ACHN (cell line): ENCODE measurements around the gene TCP11.
"Not testable (repeated sequence)": the region's sequence is repeated elsewhere in the genome, so short reads cannot be mapped to it uniquely, and the experiment has no call there.

Source experiments
- DNase-seq: peaks from one replicate; pipeline ENCODE4 v3.0.0-alpha.2; 2015
- in situ Hi-C: cut with HindIII; loops from 2 replicates; pipeline ENCODE4 v1.10.0; 2017; ENCODE audit warnings: low sequenced_read_pairs, low pct_ligation_motif_present, low pct_unique_long_range_greater_than_20kb

TCP11 gene

DNA sequence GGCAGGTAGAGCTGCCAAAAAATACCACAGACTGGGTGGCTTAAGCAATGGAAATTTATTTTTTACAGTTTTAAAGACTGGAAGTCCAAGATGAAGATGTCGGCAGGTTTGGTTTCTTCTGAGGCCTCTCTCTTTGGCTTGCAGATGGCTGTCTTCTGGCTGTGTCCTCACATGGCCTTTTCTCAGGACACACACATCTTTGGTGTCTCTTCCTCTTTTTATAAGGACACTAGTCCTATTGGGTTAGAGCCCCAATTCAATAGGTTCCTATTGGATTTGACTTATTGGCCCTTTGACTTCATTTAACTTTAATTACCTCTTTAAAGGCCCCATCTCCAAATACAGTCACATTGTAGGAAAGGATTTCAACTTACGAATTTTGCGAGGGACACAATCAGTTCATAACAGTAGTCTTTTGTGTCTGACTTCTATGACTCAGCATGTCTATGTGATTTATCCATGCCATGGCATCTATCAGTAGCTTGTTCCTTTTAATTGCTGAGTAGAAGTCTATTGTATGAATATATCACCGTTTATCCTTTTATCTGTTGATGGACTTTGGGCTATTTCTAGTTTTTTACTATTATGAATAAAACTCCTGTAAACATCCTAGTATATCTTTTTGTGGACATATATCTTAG, 11.0 kb upstream of the TCP11 start:
- DNase-seq: no peak
- in situ Hi-C loops: no loop called here

DNA sequence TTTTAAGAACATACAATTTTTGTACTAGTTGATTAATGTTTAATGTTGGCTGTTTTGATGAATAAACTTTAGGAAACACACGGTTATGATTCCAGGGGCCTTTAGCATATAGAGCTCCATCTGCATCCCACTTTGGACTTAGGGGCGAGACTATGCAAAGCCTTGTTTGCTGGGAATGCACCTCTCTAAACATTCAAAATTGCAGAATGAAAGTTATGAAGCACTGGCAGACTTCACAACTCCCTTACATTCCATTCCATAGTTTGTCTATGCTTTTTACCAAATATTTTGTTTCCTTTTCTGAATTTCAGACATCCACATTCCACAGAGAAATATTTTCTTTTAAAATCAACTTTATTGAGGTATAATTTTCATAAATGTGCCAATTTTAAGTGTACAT, 10.3 kb upstream of the TCP11 start:
- in situ Hi-C loops: no loop called here
- DNase-seq: no peak

DNA sequence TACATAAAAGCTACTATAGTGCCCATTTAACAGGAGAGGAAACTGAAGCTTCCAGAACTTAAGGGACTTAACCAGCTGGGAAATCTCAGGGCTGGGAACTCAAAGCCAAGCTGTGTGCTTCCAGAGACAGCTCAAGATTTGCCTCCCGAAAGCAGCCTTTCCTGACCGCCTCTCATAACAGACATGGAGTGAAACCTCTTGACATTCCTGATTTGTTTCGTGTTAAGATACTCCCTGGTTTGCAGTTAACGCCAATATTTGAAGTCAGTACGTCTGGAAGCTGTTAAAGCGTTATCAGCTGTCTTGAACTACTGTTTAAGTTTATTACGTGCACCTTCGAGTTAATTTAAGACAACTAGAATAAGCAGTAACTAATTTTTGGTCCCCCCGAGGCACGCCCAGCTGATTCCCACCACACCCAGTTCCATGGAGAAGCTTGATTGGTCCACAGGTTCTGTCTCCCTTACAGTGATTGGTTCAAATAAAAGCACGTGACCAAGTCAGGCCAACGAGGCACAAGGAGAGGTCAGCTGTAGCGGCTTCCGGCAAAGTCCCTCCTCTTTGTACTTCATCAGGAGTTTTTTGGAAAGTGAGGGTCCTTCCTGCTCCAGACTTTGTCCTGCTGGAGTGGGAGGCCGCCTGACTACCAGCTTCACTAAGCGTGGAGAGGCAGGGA, 8.9 kb upstream of the TCP11 start:
- no peak for DNase-seq
- in situ Hi-C loops: no loop called here

DNA sequence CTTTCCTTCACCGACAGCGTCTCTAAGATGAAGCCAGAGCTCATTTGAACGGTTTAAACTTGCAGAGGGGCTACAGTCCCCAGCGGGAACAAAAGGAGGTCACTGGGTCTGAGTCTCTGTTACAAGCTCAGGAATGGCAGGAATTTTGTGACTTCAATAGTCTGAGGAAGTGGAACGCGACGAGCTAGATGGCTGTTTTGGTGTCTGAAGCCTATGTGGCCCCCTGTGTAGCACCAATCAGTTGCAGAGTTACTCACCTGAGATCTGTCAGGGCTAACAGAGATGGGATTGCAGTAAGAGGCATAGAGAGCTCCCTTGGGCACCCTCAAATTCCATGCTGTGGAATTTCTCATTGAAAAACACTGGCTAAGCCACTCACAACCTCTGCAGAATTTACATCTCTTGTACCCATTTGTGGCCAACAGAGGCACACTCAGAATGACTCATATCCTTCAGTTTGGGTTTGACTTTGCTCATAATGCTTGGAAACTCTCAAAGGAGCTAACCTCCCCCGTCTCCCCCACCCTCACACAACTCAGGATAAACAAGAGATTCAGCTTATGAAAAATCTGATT, 7.1 kb upstream of the TCP11 start:
- no peak for DNase-seq
- in situ Hi-C loops: no loop called here

DNA sequence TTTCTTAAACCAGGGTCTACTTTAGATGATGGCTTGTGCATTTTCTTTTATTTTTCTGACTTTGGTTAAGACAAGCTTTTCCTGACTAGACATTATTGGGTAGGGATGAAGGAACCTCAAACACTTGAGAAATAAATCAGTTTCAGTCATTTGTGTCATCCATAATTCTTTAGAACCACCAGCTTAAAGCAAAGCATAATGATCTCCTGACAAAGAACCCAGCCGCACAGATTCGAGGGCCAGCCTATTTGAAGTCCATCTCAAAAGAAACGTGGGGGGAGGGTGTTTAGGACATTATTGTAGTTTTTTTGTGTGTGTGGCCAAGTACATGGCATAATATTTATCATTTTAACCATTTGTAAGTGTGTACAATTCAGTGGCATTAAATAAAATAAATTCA, 6.3 kb upstream of the TCP11 start:
- in situ Hi-C loops: no loop called here
- no peak for DNase-seq

DNA sequence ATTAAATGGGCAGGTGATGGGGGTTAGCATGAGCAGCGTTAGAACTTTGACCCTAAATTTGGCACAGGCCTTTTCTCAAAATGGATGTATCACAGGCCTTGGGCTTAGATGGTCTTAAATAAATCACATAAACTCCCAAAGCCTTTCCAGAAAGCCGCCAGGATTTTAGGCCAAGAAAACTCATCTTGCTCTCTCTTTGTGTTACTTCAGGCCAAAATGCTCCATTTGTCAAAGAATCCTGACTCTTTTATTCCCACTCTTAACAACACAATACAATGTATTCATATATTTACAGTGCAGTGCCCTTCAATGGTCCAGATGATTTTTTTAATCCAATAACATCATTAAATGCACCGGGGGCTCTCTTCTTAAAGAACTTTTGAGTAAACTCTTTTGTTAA, 5.9 kb upstream of the TCP11 start:
- in situ Hi-C loops: no loop called here
- DNase-seq: no peak

DNA sequence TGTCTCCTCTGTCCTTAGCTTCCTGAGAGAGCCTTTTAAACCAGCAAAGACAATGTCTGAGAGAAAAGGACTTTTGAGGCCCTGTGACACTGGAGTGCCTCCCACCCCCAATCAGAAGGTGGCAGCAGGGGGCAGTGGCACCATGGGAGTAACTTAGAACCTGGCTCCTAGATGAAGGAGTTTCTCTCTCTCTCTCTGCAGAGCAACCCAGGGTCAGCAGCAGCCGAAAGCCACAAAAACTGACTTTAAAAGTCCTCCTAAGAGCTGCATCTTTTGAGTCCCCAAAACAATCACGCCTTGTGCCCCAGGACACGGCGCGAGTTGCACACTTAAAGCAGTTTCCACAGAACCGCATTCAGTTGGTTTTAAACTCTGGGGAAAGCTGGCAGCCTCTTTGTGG, 5.3 kb upstream of the TCP11 start:
- peak; percentile 43 for DNase-seq
- in situ Hi-C loops: no loop called here

DNA sequence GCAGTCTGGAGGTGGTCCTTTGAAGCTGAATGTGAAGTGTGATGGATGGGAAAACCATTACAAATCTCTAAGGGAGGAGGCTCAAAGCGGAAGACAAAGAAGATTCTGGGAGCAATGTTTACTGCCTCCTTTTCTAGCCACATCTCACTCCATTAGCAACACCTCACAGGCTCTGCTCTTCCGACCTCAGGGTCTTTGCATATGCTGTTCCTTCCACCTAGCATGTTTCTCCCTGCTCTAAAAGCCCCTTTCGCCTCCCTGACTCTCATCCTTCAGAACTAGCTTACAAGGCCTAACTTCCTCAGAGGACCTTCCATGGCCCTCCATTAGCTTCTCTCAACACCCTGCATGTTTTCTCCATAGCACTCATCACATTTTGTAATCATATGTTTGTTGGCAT, 4.6 kb upstream of the TCP11 start:
- in situ Hi-C loops: no loop called here
- no peak for DNase-seq

DNA sequence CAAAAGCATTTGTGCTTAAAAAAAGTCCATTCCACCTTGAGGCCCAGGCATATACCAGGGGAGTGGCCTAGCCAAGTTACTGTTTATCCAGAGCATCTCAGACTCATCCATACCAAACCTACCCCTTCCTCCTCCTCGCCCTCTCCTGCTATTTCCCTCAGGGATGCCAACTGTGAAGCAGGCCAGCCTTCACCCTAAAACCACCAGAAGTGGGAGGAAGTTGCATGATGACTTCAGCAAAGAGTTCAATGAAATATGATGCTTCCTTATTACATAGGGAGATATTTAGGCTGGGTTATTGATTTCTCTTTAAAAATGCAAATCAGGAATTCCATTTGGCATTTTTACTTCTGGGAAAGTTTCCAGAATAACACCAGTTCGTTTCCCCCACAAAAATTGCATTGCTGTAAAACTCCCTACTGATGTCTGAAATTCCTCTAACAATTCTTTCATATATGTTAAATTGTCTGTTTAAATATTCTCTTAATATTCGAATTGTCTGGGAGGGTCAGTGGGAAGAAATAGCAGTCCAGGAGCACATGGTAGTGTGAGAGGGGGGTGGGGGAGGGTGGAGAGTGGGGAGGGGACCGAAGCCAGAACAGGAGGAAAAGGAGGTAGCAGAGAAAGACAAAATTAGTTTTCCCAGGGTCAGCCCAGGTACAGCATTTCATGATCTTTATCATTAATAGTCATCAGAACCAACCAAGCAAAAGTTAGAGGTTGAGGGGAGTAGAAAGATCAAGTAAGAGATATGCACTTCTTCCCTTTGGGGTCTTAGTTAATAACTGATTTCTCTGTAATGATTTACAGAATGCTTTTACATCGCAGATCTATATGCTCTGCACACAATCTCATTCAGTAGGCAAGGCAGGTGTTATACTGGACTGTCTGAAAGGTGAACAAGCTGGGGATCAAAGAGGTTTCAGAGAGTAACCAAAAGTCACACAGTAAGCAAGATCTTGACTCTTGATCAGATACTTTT, 1.7 kb upstream of the TCP11 start:
- no peak for DNase-seq
- in situ Hi-C loops: no loop called here

DNA sequence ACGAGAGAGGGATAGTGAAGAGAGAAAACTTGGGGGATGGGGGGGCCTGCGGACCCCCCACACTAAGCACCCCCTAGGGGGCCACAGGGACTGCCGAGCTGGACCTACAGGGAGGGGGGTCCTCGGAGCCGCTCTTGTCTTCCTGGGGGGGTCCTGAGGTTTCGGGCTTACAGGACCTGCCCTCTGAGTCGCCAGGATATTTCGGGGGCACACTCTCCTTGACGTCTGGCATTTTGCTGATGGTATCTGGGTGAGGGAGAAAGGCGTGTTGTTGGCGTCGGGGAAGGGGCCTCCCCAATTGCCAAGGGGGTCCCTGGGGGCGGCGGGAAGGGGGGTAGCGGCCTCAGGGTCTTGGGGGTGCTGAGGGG, 516 bp downstream of the TCP11 start:
- DNase-seq: no peak
- in situ Hi-C loops: no loop called here

DNA sequence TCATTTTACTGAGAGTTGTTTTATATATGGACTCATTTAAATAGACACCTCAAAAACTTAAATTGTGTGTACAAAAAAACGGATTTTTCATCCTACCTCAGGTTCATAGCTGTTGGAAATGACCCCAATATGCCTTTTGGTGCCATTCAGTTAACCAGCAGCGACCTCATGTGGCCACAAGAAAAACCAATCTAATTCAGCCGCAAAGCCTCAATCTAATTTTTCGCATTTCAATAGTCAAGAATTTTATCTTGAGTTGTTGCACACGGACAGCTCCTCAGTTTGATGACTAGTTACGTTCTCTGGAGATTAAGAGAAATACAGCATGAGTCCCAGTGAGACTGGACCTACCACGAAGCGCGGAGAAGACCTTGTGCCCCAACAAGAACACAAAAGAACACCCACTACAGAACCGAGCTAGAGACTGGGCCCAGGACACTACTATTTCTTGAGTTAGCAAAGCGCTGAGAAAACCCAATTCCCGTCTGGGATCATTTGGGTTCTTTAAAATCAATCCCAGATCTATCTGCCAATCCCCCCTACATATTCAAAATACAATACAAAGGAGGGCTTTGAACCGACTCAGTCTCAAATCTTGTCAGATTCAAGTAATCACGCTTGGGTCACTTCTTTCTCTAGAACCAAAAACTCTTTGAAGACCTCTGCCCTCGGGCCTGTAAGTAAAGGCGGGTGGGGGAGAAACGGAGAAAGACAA, 1.1 kb downstream of the TCP11 start:
- in situ Hi-C loops: no loop called here

DNA sequence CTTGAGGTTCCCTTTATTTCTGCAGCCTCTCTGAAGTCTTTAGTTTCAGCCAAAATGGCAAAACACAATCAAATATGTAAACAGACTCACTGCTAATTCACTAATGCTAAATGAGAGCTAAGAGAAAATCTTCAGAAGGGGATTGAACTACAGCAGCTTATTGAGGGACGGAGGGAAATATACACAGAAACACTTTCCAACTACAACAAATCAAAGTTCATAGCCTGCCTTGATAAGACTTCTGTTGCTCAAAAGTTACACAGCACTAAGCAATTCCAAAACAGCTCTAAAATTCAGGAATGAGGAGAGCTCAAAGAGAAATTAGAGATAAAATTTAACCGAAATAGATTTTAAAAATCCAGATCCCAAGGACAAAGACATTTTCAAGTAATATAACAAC, 1.7 kb downstream of the TCP11 start:
- DNase-seq: no peak
- in situ Hi-C loops: no loop called here

More for the DNA sequence above, 1.1 kb downstream of the TCP11 start:
- DNase-seq: peak; percentile 46

DNA sequence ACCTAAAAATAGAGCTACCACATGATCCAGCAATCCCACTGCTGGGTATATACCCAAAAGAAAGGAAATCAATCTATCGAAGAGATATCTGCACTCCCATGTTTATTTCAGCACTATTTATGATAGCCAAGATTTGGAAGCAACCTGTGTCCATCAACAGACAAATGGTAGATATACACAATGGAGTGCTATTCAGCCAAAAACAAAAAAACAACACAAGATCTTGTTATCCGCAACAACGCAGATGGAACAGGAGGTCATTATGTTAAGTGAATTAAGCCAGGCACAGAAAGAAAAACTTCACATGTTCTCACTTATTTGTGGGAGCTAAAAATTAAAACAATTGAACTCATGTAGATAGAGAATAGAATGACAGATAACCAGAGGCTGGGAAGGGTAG, 2.9 kb downstream of the TCP11 start:
- DNase-seq, in situ Hi-C loops: not testable (repeated sequence)

DNA sequence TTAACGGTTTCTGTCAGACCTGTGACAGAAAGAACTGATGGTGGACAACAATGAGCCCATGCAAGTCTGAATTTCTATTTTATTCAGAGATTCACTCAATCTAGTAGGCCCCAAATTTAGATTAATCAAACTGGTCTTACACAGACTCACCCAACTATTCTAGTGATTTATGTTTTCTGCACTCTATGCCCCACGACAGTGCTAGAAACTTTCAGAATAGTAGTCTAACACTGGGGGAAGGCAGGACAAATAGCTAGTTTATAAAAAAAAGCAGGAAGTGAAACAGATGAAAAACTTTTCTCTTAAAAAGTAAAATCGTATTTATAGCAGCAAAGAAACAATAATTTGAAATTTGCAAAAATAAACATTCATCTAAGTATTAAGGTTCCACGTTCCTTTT, 5.0 kb downstream of the TCP11 start:
- in situ Hi-C loops: no loop called here
- no peak for DNase-seq

DNA sequence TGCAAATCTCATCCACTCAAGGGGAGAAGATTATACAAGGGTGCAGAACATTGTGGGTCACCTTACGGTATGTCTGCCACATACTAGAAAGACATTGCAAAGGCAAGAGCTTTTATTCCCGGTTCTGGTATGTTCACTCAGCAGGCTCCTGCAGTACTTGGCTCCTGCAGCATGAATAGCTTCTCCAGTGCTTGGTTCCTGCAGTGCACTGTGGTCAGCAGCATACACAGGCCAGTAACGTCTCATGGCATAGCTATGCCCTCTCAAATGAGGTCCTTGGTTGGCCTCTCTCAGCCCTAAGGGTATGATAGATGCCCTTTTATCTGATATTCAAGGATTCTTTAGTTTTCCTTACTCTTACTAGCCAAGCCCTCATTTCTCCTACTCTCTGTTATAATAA, 12.6 kb downstream of the TCP11 start:
- DNase-seq: no peak

DNA sequence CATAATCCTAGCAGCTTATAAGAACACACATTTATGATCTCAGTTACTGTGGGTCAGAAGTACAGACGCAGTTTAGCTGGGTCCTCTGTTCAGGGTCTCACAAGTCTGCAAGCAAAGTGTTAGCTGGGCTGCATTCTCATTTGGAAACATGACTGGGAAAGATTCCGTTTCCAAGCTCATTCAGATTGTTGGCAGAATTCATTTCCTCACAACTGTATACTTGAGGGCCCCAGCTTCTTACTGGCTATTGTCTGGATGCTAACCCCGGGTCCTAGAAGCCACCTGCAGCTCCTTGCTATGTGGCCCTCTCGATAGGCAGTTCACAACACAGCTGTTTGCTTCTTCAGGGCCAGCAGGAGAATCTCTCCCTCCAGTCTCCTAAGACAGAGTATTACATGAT, 13.1 kb downstream of the TCP11 start:
- no peak for DNase-seq
- in situ Hi-C loops: no loop called here

More for the DNA sequence above, 12.6 kb downstream of the TCP11 start:
- in situ Hi-C loops: no loop called here

DNA sequence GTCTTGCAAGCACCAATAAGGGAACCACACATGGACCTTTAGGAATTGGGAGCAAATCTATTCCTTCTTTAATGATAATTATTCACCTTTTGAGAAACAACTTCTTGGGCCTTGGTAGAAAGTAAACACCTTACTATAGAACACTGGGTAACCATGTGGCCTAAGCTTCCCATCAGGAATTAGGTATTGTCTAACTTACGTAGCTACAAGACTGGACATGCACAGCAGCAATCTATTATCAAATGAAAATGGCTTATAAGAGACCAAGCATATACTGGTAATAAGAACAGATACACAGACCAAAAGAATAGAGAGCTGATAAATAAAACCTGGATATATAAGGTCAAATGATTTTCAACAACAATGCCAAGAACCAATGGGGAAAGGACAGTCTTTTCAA, 16.8 kb downstream of the TCP11 start:
- no peak for DNase-seq
- in situ Hi-C loops: no loop called here

DNA sequence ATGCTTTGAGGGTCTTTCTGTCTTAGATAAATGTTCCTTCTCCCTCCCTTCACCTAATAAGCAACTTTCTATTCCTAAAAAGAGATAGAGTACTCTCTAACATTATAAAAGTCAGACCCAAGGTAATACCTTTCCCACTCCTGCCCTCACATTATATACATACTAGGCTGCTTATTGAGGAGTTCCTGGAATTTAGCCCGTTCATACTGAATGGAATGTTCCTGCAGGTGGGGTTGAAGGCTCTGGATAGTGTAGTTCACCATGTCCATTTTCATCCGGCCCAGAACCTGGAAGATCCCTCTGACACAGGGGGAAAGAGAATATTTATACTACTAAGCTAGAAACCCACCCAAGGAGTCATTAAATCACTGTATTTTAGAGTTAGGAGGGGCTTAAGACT, 20.4 kb downstream of the TCP11 start:
- DNase-seq: no peak
- in situ Hi-C loops: no loop called here
